HG03135 (cell line): ENCODE results near the gene VSIG10L.
A peak's percentile ranks its signal among the peaks of the same experiment; 100 is the strongest.

Experiments
- ATAC-seq: cut with Tn5 transposase; IDR thresholded peaks from one replicate; pipeline ENCODE4 v1.9.1; 2021; ENCODE audit warnings: mild to moderate bottlenecking, moderate library complexity; ENCODE audit not compliant: unreplicated experiment

The VSIG10L gene

GRCh38 chr19:51365965-51366388, 24.0 kb upstream of the VSIG10L start, which contains the start of gene ETFB:
ETFB (minus strand) TSS chr19:51366388; CDS start chr19:51366326, 62 bp downstream.
- ATAC-seq: no peak

- no peak for ATAC-seq
Measured at GRCh38 chr19:51365211-51365964, 23.4 kb upstream of the VSIG10L start.

GRCh38 chr19:51364200-51365106, 22.5 kb upstream of the VSIG10L start:
- no peak for ATAC-seq

DNA sequence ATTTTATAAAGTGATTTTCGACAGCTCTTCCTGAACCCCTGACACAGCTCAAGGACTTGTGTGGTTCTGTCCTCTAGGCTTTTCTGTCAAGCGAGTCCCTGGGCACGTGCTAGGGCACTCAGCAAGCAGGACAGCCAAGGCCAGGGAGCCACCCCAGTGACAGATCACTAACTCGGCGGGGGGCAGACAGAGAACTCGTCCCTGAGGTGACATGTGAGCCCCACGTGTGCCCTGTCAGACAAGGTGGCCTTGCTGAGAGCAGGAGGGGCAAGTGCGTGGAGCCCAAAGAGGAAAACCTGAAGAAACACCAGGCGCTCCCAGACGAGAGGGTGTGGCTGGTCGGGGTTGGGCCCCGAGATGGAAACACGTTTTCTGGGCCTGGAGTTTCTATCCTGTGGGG, 19.3 kb upstream of the VSIG10L start:
- ATAC-seq: no peak

- ATAC-seq: no peak
Measured at GRCh38 chr19:51359294-51359693, 17.4 kb upstream of the VSIG10L start.

DNA sequence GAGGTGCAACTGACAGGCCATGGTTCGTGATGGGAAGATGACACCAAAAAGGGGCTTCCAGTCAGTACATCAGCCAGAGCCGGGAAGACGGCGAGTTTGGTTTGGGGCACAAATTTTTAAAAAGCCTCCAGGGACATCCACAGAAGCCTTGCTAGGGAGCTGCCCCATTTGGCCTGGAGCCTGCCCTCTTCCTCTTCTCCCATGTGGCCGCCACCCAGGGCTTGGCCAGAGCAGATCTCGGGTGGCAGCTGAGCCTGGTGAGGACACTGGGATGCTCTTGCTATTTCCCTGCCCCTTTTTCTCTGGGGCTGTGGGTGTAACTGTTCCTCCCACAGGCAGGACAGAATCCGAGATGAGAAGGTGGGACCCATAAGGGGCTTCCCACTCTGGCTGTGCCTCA, 16.0 kb upstream of the VSIG10L start:
- no peak for ATAC-seq

GRCh38 chr19:51356159-51356801, 14.3 kb upstream of the VSIG10L start:
- no peak for ATAC-seq

GRCh38 chr19:51354742-51355148, 12.8 kb upstream of the VSIG10L start:
- ATAC-seq: no peak

DNA sequence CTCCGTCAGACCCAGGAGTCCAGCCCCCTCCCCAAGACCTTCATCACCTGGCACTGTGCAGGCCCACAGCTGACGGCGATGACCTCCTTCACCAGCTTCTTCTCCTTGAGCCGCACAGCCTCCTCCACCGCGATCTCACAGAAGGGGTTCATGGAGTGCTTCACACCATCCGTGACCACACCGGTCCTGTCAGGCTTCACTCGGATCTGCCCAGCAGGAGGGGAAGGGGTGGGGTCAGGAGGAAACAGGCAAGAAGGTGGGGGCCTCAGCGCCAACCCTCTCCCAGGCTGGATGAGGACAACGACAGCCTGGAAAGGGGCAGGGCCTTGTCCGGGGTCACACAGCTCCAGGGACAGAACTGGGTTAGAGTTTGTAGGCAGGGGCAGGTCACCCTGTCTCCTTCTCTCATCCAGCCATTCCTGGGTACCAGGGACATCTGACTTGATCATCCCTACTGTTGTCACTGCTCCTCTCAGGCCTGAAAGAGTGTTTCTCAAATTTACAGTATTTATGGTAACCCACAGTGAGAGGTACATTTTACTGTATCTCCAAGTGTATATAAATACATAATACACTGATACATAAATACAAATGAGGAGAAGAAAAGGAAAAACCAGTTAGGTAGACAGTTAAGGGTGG, 12.3 kb upstream of the VSIG10L start:
- no peak for ATAC-seq

DNA sequence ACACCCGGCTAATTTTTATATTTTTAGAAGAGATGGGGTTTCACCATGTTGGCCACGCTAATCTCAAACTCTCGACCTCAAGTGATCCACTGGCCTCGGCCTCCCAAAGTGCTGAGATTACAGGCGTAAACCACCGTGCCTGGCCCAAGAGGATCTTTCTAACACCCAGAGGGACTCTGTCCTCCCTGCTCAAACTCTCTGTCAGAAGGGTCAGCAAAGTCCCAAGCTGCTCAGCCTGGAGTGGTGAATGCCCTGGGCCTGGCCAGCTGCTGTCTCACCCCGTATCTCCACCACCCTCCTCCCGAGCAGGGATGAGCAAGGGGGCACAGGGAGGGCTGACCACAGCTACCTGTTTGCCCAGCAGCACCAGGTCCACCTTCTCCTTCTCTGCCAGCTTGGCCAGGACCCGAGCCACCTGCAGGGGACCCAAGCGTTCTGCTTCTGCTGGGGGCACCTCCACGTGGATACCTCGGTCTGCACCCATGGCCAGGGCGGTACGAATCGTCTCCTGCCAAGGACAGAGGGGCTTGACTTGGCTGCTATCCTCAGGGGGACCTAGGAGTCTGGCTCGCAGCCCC, 10.9 kb upstream of the VSIG10L start:
- ATAC-seq: no peak

DNA sequence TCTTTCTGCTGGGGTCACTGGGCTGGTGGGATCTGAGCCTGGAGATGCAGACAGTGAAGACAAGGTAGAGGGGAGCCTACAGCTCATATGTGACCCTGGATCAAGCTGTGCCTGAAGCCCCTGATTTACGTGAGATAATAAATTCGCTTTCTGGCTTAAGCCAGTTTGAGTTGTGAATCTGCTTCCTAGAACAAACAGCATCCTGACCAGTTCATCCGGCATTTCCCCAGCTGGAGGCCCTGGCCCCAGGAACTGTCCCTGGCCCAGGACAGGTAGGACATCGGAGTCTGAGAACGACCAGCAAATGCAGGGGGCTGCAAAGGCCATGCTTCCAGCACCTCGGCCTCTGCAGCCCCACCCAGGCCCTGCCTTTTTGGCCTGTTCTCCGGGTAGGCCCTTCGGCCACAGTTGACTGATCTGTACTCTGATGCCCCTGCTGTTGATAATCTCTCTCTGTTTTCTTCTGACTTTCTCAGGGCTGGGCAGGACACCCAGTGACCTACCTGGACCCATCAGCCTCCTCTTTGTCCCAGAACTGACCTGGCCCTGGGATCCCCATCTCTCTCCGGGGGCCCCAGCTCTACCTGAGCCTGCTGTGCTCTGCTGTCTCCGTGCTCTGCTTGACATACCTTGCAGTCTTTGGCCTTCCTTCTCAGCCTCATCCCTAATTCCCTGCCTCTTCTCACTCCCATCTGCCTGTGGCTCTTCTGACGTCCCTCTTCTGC, 9.5 kb upstream of the VSIG10L start:
- ATAC-seq: no peak

- no peak for ATAC-seq
Measured at GRCh38 chr19:51347209-51347928, 5.4 kb upstream of the VSIG10L start.

DNA sequence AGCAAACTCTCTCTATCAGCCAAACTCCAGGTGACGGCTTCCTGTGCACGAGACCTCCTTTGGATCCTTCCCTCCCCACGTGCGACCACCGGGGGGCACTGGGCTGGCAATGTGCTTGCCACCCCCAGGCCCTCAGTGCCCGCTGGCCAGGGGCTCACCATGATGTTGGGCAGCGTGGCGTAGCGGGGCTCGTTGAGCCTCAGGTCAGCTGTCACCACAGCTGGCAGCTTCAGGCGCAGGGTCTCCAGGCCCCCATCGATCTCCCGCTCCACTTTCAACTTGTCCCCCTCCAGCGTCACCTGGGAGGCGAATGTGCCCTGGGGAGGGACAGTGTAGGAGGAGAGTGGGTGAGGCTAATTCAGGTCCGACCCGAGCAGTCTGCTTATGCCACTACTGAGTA, 4.8 kb upstream of the VSIG10L start:
- ATAC-seq: no peak

- ATAC-seq: no peak
Measured at GRCh38 chr19:51345076-51345620, 3.2 kb upstream of the VSIG10L start.

DNA sequence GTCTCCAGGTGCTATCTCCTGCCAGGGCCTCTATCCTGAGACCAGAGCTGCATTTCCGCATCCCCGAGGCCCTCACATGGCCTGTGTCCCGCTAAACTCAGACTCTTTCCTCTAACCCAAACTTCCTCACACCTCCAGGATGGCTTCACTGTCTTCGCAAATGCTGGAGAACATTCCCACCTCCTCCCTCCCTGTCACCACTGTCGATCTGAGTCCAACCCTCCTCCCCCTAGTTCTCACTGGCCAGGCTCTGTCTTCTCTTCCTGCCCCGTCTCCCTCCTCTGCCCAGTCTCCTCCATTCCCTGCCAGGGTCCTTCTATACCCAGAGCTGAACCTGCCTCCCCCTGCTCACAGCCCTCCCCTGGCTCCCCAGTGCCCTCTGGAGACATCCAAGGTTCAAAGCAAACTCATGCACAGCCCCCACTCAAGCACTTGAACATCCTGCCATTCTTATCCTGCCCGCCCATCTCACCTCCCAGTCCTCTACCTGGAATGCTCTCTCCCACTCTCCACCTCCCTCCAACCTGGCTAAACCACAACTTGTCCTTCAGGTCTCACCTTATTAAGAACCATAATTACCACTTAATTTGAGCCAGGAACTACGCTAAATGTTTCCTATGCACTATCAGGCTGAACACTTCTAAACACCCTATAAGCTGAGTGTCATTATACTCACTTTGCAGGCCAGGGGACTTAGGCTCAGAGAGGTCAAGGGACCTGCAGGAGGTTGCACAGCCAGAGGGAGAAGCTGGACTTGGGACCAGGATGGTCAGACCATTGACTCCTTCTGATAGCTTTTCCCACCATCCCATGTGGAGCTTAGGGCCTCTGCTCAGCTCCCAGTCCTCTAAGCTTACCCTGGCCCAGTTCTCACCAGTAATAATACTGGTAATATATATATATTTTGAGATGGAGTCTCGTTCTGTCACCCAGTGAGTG, 961 bp upstream of the VSIG10L start:
- ATAC-seq: no peak

GRCh38 chr19:51341066-51341465, 873 bp downstream of the VSIG10L start:
- no peak for ATAC-seq

DNA sequence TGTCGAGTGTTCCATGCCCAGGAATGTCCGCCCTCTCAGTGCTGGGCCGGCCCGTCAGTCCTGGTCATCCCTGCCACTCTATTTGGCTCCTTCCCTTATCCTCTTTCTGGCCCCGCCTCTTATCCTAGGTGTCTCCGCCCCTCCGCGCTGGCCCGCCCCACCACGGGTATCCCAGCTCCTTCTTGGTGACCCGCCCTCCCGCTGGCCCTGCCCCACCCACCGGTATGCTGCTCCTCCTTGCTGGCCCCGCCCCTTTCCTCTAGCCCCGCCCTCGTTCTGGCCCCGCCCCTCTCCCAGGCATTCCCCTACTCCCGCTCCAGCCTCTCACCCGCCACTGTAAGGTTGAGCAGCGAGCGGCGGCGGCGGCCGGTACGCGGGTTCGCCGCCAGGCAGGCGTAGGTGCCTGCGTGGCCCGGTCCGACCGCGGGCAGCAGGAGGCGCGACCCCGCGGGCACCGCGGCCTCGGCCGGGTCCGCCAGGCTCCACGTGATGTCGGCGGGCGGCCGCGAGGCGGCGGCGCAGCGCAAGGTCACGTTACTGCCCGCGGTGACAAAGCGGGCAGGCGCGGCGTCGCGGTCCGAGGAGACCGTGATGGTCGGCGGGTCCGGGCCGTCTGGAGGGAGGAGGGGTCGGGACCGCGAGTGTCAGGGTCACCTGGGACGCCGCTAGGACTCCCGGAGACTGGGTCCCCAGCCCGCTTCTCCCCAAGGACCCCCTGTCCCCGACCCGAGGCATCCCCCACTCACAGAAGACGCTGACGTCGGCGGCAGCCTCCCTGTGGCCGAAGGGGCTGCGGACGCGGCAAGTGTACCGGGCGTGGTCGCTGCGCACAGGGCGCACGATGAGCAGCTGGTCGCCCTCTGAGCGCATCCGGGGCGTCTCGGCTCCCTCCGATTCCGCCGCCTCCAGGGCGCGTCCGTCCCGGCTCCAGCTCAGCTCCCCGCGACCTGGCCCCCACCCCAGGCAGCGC, 2.0 kb downstream of the VSIG10L start:
- ATAC-seq: peak; percentile 54
